Endothelial cell of umbilical vein (primary cell): ENCODE data around the gene PLEKHA5. TPM values are rescaled to one million over a fixed set of nuclear protein-coding genes. Genes with fewer than 3 reads are reported as not detected.

ENCODE experiments used
- BruUV-seq: library from RNA; stranded (reverse); fragments of 400-500 nt; replicated peaks from 2 replicates; lab custom pipeline; 2021; lab: Mats Ljungman, UMichigan
- CTCF ChIA-PET: fragments of 300-600, 350-600 bp; sonication (Branson Sonifier 250); formaldehyde crosslinking; loops from one replicate; lab custom pipeline; 2021; ENCODE audit warnings: antibody characterized with exemption, inconsistent platforms; lab: Charles Lee
- POLR2A ChIA-PET: fragments of 300-600, 350-600 bp; sonication (Branson Sonifier 250); formaldehyde crosslinking; loops from one replicate; lab custom pipeline; 2021; ENCODE audit warnings: antibody characterized with exemption, inconsistent platforms; lab: Charles Lee
- DNase-seq: peaks from one replicate; pipeline ENCODE4 v3.0.0-alpha.2; 2011; ENCODE audit warnings: low read depth, low spot score
- FAIRE-seq: peaks from 2 replicates; lab custom pipeline; 2011; peaks lifted over from hg19 to GRCh38; lab: Jason Lieb, UNC
- H2AFZ ChIP-seq: 2 replicates; pipeline ENCODE4 v1.6.0; 2012; ENCODE audit warnings: low read depth, low read length, control low read depth, inconsistent platforms
- H3K27ac ChIP-seq: 2 replicates; pipeline ENCODE4 v1.5.1; 2011; ENCODE audit warnings: low read depth, mild to moderate bottlenecking, control low read depth, low read length, moderate library complexity; ENCODE audit not compliant: insufficient read depth
- H3K27me3 ChIP-seq, 2 experiments: 2 replicates each; pipeline versions ENCODE4 v1.6.0 to v1.6.1; 2011; ENCODE audit warnings: low read length in 2 of 2, mixed read lengths in 1 of 2; ENCODE audit not compliant: control insufficient read depth in 2 of 2, insufficient read depth in 2 of 2
- H3K36me3 ChIP-seq, 2 experiments: 2 replicates in 1 of 2; 3 replicates in 1 of 2; pipeline ENCODE4 v1.5.1; 2011; ENCODE audit warnings: low read length in 2 of 2, mild to moderate bottlenecking in 1 of 2, moderate library complexity in 1 of 2; ENCODE audit not compliant: control insufficient read depth in 2 of 2, insufficient read depth in 2 of 2; ENCODE audit errors: extremely low read depth in 1 of 2
- H3K4me1 ChIP-seq: 3 replicates; pipeline ENCODE4 v1.5.1; 2011; ENCODE audit warnings: mild to moderate bottlenecking, low read length; ENCODE audit not compliant: control insufficient read depth, insufficient read depth; ENCODE audit errors: extremely low read depth
- H3K4me2 ChIP-seq: 2 replicates; pipeline ENCODE4 v1.6.1; 2011; ENCODE audit warnings: low read length, control low read depth, mixed read lengths; ENCODE audit not compliant: insufficient read depth
- H3K4me3 ChIP-seq, 3 experiments: fragments of 200-600 bp in 1 of 3; sonication (generic), shearing (Covaris generic) in 1 of 3; replicated peaks in 1 of 3; 2 replicates each; pipeline ENCODE4 v1.5.1; 2011 to 2016; ENCODE audit warnings: control low read depth in 3 of 3, low read length in 3 of 3, mild to moderate bottlenecking in 2 of 3, inconsistent platforms in 1 of 3, low read depth in 1 of 3, moderate library complexity in 1 of 3; ENCODE audit not compliant: insufficient read depth in 1 of 3
- H3K79me2 ChIP-seq: 2 replicates; pipeline ENCODE4 v1.6.0; 2012; ENCODE audit warnings: low read length, inconsistent platforms; ENCODE audit not compliant: control insufficient read depth, insufficient read depth
- H3K9ac ChIP-seq: replicated peaks from 2 replicates; pipeline ENCODE3; 2011; ENCODE audit warnings: low read length, control low read depth; ENCODE audit not compliant: insufficient read depth; ENCODE audit errors: extremely low read depth
- H3K9me1 ChIP-seq: replicated peaks from 3 replicates; pipeline ENCODE4 v1.6.0; 2011; ENCODE audit warnings: mild to moderate bottlenecking, low read length; ENCODE audit not compliant: control insufficient read depth, insufficient read depth; ENCODE audit errors: extremely low read depth
- H3K9me3 ChIP-seq: replicated peaks from 2 replicates; pipeline ENCODE4 v1.5.1; 2012; ENCODE audit warnings: low read length, inconsistent platforms; ENCODE audit not compliant: control insufficient read depth, insufficient read depth
- H4K20me1 ChIP-seq: replicated peaks from 2 replicates; pipeline ENCODE3; 2011; ENCODE audit warnings: mild to moderate bottlenecking, low read length; ENCODE audit not compliant: control insufficient read depth, insufficient read depth; ENCODE audit errors: extremely low read depth
- EZH2 ChIP-seq: IDR thresholded peaks from 2 replicates; pipeline ENCODE4 v1.6.1; 2012; ENCODE audit warnings: borderline replicate concordance, low read depth, mild to moderate bottlenecking, moderate library complexity, low read length, inconsistent platforms; ENCODE audit not compliant: severe bottlenecking
- FOS ChIP-seq: IDR thresholded peaks from 2 replicates; pipeline ENCODE4 v1.6.1; 2011; ENCODE audit warnings: mild to moderate bottlenecking, low read length, moderate library complexity, borderline replicate concordance; ENCODE audit not compliant: insufficient read depth
- GATA2 ChIP-seq: IDR thresholded peaks from 2 replicates; pipeline ENCODE4 v1.7.0; 2011; ENCODE audit warnings: low read depth, mild to moderate bottlenecking, moderate library complexity, mixed read lengths, low read length; ENCODE audit not compliant: insufficient read length, insufficient read depth
- JUN ChIP-seq: IDR thresholded peaks from 2 replicates; pipeline ENCODE4 v1.6.1; 2011; ENCODE audit warnings: borderline replicate concordance, low read depth; ENCODE audit not compliant: insufficient read length, insufficient read depth
- MYC ChIP-seq: IDR thresholded peaks from one replicate; pipeline ENCODE4 v1.6.1; 2011; ENCODE audit warnings: mild to moderate bottlenecking, low read depth, low read length
- POLR2A ChIP-seq: IDR thresholded peaks from 2 replicates; pipeline ENCODE4 v1.6.1; 2012; ENCODE audit warnings: low read depth, mild to moderate bottlenecking, control low read depth, low read length
- POLR2AphosphoS5 ChIP-seq: IDR thresholded peaks from 2 replicates; pipeline ENCODE4 v1.6.1; 2012; ENCODE audit warnings: low read depth, mild to moderate bottlenecking, control low read depth, low read length, moderate library complexity; ENCODE audit not compliant: insufficient read depth
- dilution Hi-C: fragments of 300-500 bp; cut with MboI; formaldehyde crosslinking; loops from one replicate; pipeline ENCODE4 v1.15.0; 2019; ENCODE audit warnings: low sequenced_read_pairs; ENCODE audit not compliant: extremely low pct_ligation_motif_present
- intact Hi-C: fragments of 100-400 bp; cut with micrococcal nuclease; formaldehyde crosslinking; loops from one replicate; pipeline ENCODE4 v1.10.0; 2022
- polyA plus RNA-seq, 4 experiments: library from polyadenylated mRNA; depleted of rRNA in 3 of 4; stranded (reverse) in 3 of 4; unstranded in 1 of 4; fragments of >200 nt; gene quantifications; 2 replicates each; pipeline versions ENCODE4 v1.2.1 to v1.2.3, GENCODE V29; 2011 to 2012; ENCODE audit warnings: missing spikeins in 1 of 4
- total RNA-seq: library from RNA; stranded (reverse); gene quantifications from 2 replicates; pipeline ENCODE4 v1.2.3, GENCODE V29; 2021
- TF ChIP-seq, protein P1 (sequence below): IDR thresholded peaks from 2 replicates; pipeline ENCODE4 v1.6.1; 2011; ENCODE audit not compliant: insufficient read depth, insufficient read length
- TF ChIP-seq, protein P2 (sequence below), 2 donors: IDR thresholded peaks; 1 replicate in 1 of 2; 2 replicates in 1 of 2; pipeline ENCODE4 v1.5.1; 2011; ENCODE audit warnings: low read length in 2 of 2, mild to moderate bottlenecking in 2 of 2, moderate library complexity in 2 of 2, control low read depth in 1 of 2, inconsistent platforms in 1 of 2, low read depth in 1 of 2; ENCODE audit not compliant: insufficient read depth in 1 of 2; ENCODE audit errors: extremely low read depth in 1 of 2

Gene PLEKHA5
- total and polyA plus RNA-seq, 2 donors (not counting 3 experiments of a cell fraction or from before 2014, with no cell fraction given), result 2.5 to 12.7 TPM

GRCh38 chr12:19388131-19388549 is 258.6 kb downstream of the PLEKHA5 start:
- Histone ChIP-seq H3K79me2 (no peaks in the 10 kb centered on the region), H3K36me3 (no peaks in the 10 kb centered on the region), H2AFZ (no peak overlapping the region), H3K4me1 (no peaks in the 10 kb centered on the region), H3K9ac (no peak overlapping the region), H3K9me1 (no peaks in the 10 kb centered on the region), H3K4me2 (no peak overlapping the region), H4K20me1 (no peaks in the 10 kb centered on the region), H3K4me3 (no peak overlapping the region), H3K27me3 (no peaks in the 10 kb centered on the region), H3K27ac (no peak overlapping the region), H3K9me3 (no peaks in the 10 kb centered on the region)
- BruUV-seq, result no TSS peak
- FAIRE-seq (no peak), DNase-seq (no peak)
- ChIA-PET POLR2A (no interaction called here), CTCF (no interaction called here)
- dilution Hi-C loops, result no loop called here
- no peak for TF ChIP-seq GATA2
- TF ChIP-seq EZH2, result no peak
- intact Hi-C loops, result no loop called here

DNA sequence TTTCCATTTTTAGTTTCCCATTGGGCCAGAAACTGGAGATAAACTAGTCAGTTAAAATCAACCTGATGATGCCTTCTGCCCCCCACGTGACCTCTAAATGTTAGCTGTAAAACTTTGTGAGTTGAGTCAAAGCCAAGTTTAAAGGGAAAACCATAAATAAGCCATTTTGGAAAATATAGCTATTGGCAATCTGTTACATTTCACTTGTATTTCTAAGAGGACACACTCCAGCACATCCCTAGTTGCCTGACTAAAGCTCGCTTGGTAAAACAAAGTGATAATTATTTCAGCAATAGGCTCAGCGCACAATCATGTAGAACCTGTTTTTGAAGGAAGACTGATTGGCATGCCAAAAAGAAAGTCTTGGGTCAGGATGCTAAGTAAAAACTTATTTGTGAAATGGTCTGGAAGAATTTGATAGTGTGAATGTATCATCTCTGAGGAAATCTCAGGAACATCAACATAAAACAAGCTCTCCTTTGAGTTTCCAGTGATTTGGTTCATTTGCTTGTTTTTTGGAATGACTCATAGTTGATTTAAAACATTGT is 260.6 kb downstream of the PLEKHA5 start:
- no peak overlapping the region for H2AFZ ChIP-seq
- FAIRE-seq (no peak), DNase-seq (no peak)
- no peak overlapping the region for H3K4me3 ChIP-seq
- no peaks in the 10 kb centered on the region for H3K4me1 ChIP-seq
- H3K27me3 ChIP-seq, result no peaks in the 10 kb centered on the region
- no peaks in the 10 kb centered on the region for H3K36me3 ChIP-seq
- no peak overlapping the region for H3K9ac ChIP-seq
- POLR2A ChIA-PET, result no interaction called here
- dilution Hi-C loops (no loop called here), intact Hi-C loops (no loop called here)
- no peak for TF ChIP-seq EZH2
- TF ChIP-seq, protein P1, sequence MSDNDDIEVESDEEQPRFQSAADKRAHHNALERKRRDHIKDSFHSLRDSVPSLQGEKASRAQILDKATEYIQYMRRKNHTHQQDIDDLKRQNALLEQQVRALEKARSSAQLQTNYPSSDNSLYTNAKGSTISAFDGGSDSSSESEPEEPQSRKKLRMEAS, result no peak
- no peak for TF ChIP-seq FOS
- TF ChIP-seq JUN, result no peak
- TF ChIP-seq POLR2A, result no peak
- no peak for TF ChIP-seq POLR2AphosphoS5
- TF ChIP-seq, protein P2, sequence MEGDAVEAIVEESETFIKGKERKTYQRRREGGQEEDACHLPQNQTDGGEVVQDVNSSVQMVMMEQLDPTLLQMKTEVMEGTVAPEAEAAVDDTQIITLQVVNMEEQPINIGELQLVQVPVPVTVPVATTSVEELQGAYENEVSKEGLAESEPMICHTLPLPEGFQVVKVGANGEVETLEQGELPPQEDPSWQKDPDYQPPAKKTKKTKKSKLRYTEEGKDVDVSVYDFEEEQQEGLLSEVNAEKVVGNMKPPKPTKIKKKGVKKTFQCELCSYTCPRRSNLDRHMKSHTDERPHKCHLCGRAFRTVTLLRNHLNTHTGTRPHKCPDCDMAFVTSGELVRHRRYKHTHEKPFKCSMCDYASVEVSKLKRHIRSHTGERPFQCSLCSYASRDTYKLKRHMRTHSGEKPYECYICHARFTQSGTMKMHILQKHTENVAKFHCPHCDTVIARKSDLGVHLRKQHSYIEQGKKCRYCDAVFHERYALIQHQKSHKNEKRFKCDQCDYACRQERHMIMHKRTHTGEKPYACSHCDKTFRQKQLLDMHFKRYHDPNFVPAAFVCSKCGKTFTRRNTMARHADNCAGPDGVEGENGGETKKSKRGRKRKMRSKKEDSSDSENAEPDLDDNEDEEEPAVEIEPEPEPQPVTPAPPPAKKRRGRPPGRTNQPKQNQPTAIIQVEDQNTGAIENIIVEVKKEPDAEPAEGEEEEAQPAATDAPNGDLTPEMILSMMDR (IDR thresholded peaks at IDR 0.05; ENCODE audit: extremely low read depth in 1 of 2, insufficient read depth in 1 of 2, low read depth in 1 of 2, low read length in 2 of 2), result no peak
- TF ChIP-seq MYC, result no peak
- TF ChIP-seq GATA2, result no peak
- no peak overlapping the region for H3K27ac ChIP-seq
- no peaks in the 10 kb centered on the region for H4K20me1 ChIP-seq
- BruUV-seq, result no TSS peak
- no peaks in the 10 kb centered on the region for H3K79me2 ChIP-seq
- H3K4me2 ChIP-seq, result no peak overlapping the region
- no peaks in the 10 kb centered on the region for H3K9me3 ChIP-seq
- CTCF ChIA-PET, result interaction anchor here (1.0 kb wide), 1 partner anchor 15 kb away, joined by 5 read pairs; no protein-coding TSS in a partner anchor
- H3K9me1 ChIP-seq, result no peaks in the 10 kb centered on the region
